Common myeloid progenitor, CD34-positive (primary cell): Measurements from ENCODE around the gene GYPA. TPM values are rescaled to one million over a fixed set of nuclear protein-coding genes. Genes with fewer than 3 reads are reported as not detected.
A peak's percentile ranks its signal among the peaks of the same experiment; 100 is the strongest.
"Not testable (repeated sequence)": the region's sequence is repeated elsewhere in the genome, so short reads cannot be mapped to it uniquely, and the experiment has no call there.

Source experiments
- CTCF ChIA-PET: fragments of 350-600 bp; sonication (Branson Sonifier 250); formaldehyde crosslinking; loops from one replicate; lab custom pipeline; 2021; ENCODE audit warnings: antibody characterized with exemption; lab: Charles Lee
- POLR2A ChIA-PET: fragments of 350-600 bp; sonication (Branson Sonifier 250); formaldehyde crosslinking; loops from one replicate; lab custom pipeline; 2021; ENCODE audit warnings: antibody characterized with exemption; lab: Charles Lee
- DNase-seq, 3 donors: peaks; one replicate each; pipeline versions ENCODE4 v3.0.0 to v3.0.0-alpha.2; 2013
- H3K27ac ChIP-seq, 2 experiments: 1 replicate in 1 of 2; 2 replicates in 1 of 2; pipeline ENCODE4 v1.7.0; 2013; ENCODE audit warnings: inconsistent platforms in 2 of 2, low read length in 2 of 2, mild to moderate bottlenecking in 2 of 2, low read depth in 1 of 2, moderate library complexity in 1 of 2; ENCODE audit not compliant: severe bottlenecking in 2 of 2, insufficient read depth in 1 of 2, poor library complexity in 1 of 2
- H3K27me3 ChIP-seq, 5 experiments: replicated peaks in 2 of 5; 1 replicate in 3 of 5; 2 replicates in 2 of 5; pipeline versions ENCODE4 v1.6.1 to v1.7.0; 2013; ENCODE audit warnings: low read length in 4 of 5, mild to moderate bottlenecking in 2 of 5, moderate library complexity in 2 of 5, inconsistent platforms in 1 of 5; ENCODE audit not compliant: insufficient read depth in 5 of 5, control insufficient read depth in 4 of 5
- H3K36me3 ChIP-seq, 4 experiments: 1 replicate in 2 of 4; 2 replicates in 2 of 4; pipeline versions ENCODE4 v1.6.1 to v1.7.0; 2013; ENCODE audit warnings: low read length in 3 of 4, control low read depth in 1 of 4, mild to moderate bottlenecking in 1 of 4; ENCODE audit not compliant: control insufficient read depth in 4 of 4, insufficient read depth in 4 of 4
- H3K4me1 ChIP-seq, 4 experiments: 1 replicate in 3 of 4; 2 replicates in 1 of 4; pipeline versions ENCODE4 v1.6.1 to v1.7.1; 2013; ENCODE audit warnings: low read length in 3 of 4, mild to moderate bottlenecking in 3 of 4, control low read depth in 1 of 4, inconsistent platforms in 1 of 4, moderate library complexity in 1 of 4; ENCODE audit not compliant: control insufficient read depth in 4 of 4, insufficient read depth in 4 of 4; ENCODE audit errors: control extremely low read depth in 1 of 4
- H3K4me3 ChIP-seq, 7 experiments: 1 replicate in 4 of 7; 2 replicates in 3 of 7; pipeline versions ENCODE4 v1.5.1 to v1.7.0; 2013; ENCODE audit warnings: mild to moderate bottlenecking in 7 of 7, low read length in 6 of 7, moderate library complexity in 6 of 7, inconsistent platforms in 2 of 7, low read depth in 2 of 7, control low read depth in 1 of 7; ENCODE audit not compliant: insufficient read depth in 4 of 7, control insufficient read depth in 1 of 7; ENCODE audit errors: extremely low read depth in 1 of 7
- H3K9me3 ChIP-seq, 5 experiments: 1 replicate in 4 of 5; 2 replicates in 1 of 5; pipeline versions ENCODE4 v1.6.1 to v1.7.1; 2013; ENCODE audit warnings: low read length in 4 of 5, mild to moderate bottlenecking in 2 of 5, inconsistent platforms in 1 of 5, low read depth in 1 of 5, moderate library complexity in 1 of 5; ENCODE audit not compliant: control insufficient read depth in 4 of 5, insufficient read depth in 2 of 5; ENCODE audit errors: control extremely low read depth in 1 of 5
- WGBS: methylation state at CpG from one replicate; pipeline ENCODE4 v1.1.5; 2013; ENCODE audit not compliant: insufficient coverage; 5-methylcytosine and 5-hydroxymethylcytosine counted together
- polyA plus RNA-seq: library from polyadenylated mRNA; unstranded; fragments of 120-200 nt; gene quantifications from one replicate; pipeline ENCODE4 v1.2.1, GENCODE V29; 2013

The GYPA gene
- 0.01 TPM for polyA plus RNA-seq

DNA sequence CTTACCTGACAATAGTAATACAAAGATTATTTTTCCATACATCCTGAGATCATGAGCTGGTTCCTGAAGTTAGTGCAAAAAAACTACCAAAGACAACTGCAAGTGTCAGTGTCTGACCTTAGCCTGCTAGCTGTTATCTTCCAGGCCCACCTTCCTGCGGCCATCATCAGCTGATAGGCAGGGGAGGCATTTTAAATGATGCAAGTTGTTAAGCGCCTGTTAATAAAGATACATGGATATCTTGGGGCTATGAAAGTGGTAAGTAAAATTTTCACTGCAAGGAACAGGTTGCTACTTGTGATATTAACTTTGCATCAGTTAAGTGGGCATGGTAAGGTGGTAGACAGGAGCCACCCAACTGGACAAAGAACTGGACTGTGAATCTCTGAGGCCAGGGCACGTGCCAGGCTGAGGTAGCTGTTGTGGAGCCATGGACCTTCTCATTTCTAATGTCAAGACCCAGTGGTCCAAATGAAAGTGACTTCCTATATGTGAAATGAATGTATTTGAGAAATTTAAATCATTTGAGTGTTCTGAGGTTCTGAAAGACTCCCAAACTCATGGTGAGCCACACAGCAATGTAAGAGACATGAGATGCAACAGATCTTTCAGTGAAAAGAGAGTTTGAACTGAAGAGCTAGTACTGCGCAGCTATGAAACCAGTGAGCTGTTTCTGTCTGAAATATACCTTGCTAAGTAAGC is at the start of gene GYPA:
GYPA (minus strand) TSS at position 125 of the 702 bp plus-strand sequence; CDS start at position 42, 83 bp downstream.
- H3K4me3 ChIP-seq, H3K36me3 ChIP-seq, H3K27ac ChIP-seq, H3K9me3 ChIP-seq, H3K27me3 ChIP-seq, CTCF ChIA-PET, H3K4me1 ChIP-seq, POLR2A ChIA-PET: not testable (repeated sequence)
- no CpG with 5 or more reads among the region's 4 CpGs for WGBS
- peak in 1 of 3 donors; percentile 10 for DNase-seq

DNA sequence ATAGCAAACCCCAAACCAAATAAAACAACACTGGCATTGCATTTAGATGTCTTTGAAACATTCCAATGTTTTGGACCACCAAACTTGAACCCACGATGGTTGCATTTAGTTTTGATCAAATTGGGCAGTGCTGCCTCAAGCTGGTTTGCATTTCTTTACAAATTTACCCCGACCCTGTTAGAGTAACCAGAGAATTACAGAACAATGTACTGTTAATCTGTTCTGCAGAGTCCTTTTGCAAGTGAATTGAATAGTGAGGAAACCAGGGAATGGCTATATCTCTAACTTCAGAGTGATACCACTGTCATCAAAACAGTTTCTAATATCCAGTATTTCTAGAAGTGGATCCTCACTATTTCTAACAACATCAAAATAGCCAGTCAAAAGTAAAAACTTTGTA is 49.5 kb upstream of the GYPA start:
- Histone ChIP-seq H3K36me3 (no peaks in the 10 kb centered on the region), H3K27me3 (peaks cover 0 to 8% (median 3%) of the 10 kb centered on the region in 5 experiments), H3K4me1 (no peaks in the 10 kb centered on the region), H3K9me3 (peaks cover 0 to 2% (median 0%) of the 10 kb centered on the region in 5 experiments), H3K4me3 (no peak overlapping the region), H3K27ac (no peak overlapping the region)
- WGBS = 63% methylated on average over 2 of the region's 2 CpGs
- POLR2A ChIA-PET = no interaction called here
- CTCF ChIA-PET = no interaction called here
- no peak for DNase-seq

DNA sequence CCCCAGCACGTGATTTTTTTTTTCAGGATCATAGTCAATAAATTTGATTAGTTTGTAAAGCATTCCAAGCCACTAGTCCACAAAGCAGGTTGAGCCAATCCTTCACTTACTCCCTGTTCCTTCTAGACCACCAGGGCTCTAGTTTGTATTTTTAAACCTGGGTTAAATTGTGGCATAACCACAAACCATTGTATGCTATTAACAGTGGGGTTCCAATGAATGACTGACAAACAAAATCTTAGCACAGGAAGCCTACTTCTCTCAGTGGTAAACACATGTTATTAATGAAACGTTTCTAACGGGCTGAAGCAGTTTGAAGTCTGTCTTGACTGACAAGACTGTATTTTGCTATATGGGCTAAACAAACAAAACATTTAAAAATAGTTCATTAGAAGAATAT is 48.6 kb upstream of the GYPA start:
- DNase-seq = no peak
- Histone ChIP-seq H3K4me1 (no peaks in the 10 kb centered on the region), H3K27me3 (peaks cover 0 to 8% (median 3%) of the 10 kb centered on the region in 5 experiments), H3K4me3 (no peak overlapping the region), H3K9me3 (peaks cover 0 to 2% (median 0%) of the 10 kb centered on the region in 5 experiments), H3K27ac (no peak overlapping the region), H3K36me3 (no peaks in the 10 kb centered on the region)
- ChIA-PET POLR2A (no interaction called here), CTCF (no interaction called here)
- WGBS = 100% methylated on average over 1 of the region's 3 CpGs

DNA sequence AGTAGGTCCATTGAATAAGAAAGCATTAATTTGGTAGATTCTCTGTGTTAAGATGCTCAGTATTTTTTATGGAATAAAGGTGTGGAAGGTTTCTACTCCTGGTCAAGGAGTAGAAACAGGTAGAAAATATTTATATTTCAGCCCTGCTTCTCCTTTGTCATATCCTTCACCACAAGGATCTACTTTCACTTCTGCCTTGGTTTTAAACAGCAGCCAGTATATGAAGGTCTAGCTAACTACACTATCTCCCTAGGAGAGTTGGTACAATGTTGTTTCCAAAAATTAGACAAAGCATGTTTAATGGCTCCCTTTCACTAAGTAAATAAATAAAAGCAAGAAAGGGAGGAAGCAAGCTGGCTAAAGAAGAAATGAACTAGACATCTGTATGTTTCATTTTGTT is 44.6 kb upstream of the GYPA start:
- Histone ChIP-seq H3K27ac (no peak overlapping the region), H3K27me3 (peaks cover 0 to 3% (median 0%) of the 10 kb centered on the region in 5 experiments), H3K9me3 (no peaks in the 10 kb centered on the region), H3K4me1 (no peaks in the 10 kb centered on the region), H3K36me3 (no peaks in the 10 kb centered on the region), H3K4me3 (no peak overlapping the region)
- DNase-seq = peak in 1 of 3 donors; percentile 16
- ChIA-PET CTCF (interaction anchor here (1.6 kb wide), 1 partner anchor 10 kb away, joined by 3 read pairs; no protein-coding TSS in a partner anchor), POLR2A (no interaction called here)

DNA sequence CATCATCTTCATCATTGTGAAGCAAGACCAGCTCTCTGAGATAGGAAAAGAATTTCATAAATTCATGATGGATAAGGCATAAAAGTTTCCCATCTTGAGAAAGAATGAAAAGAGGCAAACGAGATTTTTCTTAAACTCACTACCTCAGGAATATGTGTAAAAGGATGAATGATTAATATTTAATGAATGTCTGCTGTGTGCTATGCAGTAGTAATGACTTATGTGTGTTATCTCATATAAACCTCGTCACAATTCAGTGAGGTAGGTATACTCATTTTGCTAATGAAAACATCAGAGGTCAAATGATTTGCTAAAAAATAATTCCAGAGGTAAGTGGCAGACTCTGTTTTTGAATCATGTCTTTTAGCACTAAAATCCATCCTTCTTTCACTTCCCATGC is 42.6 kb upstream of the GYPA start:
- 100% methylated on average over 1 of the region's 2 CpGs for WGBS
- H3K9me3 ChIP-seq = no peaks in the 10 kb centered on the region
- H3K4me3 ChIP-seq = no peak overlapping the region
- ChIA-PET POLR2A (no interaction called here), CTCF (no interaction called here)
- H3K36me3 ChIP-seq = no peaks in the 10 kb centered on the region
- no peak overlapping the region for H3K27ac ChIP-seq
- DNase-seq = no peak
- peaks cover 0 to 6% (median 0%) of the 10 kb centered on the region in 4 experiments for H3K4me1 ChIP-seq
- no peaks in the 10 kb centered on the region for H3K27me3 ChIP-seq

DNA sequence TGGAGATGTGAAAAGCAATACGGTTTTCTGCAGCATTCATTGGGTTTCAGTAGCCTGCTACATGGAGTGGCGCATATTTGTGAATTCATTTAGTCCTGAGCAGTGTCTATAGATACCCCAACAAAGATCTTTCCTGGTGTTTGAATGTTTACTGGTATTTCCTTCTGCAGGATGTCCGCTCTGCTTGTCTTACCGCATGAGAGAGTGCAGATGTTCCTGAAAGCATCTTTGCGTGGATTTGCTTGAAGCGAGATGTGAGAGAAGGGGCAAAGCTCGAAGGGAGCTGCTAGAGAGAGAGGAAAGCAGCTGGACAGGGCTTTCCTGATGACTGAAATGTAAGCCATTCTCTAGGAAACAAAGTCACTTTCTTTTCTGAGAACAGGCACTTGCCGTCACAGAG is 40.9 kb upstream of the GYPA start:
- no peaks in the 10 kb centered on the region for H3K27me3 ChIP-seq
- 87% methylated on average over 6 of the region's 8 CpGs for WGBS
- H3K9me3 ChIP-seq = no peaks in the 10 kb centered on the region
- CTCF ChIA-PET = no interaction called here
- no peak overlapping the region for H3K27ac ChIP-seq
- POLR2A ChIA-PET = no interaction called here
- no peak overlapping the region for H3K4me3 ChIP-seq
- no peaks in the 10 kb centered on the region for H3K36me3 ChIP-seq
- peaks cover 0 to 6% (median 0%) of the 10 kb centered on the region in 4 experiments for H3K4me1 ChIP-seq
- peak in 2 of 3 donors; percentile 10 to 11 for DNase-seq

DNA sequence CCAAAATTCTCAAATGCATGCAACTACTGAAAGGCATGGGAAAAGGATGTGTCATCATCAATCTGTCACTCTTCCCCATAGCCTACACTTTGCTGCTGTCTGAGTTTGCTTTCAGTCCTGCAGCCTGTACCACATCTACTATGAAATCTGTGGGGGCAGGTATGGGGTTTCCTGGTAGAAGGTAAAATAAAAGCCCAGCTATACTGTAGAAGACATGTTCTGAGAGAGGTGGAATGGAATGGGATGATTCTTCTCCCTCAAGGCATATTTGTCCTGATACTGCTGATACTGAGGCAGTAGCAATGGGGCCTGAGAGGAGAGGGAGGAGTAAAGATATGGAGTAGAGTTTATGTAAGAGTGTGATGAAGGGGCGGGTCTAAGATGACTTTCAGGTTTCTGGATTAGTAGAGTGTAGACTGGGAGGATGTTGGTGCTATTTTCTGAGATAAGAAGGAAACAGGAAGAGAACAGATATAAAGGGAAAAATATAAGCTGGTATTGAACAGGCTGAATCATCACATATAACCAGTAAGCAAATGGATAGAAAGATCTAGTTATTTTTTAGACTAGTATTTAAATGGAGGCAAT is 38.7 kb upstream of the GYPA start:
- ChIA-PET CTCF (no interaction called here), POLR2A (interaction anchor here (0.6 kb wide), 1 partner anchor 9 kb away, joined by 5 read pairs; no protein-coding TSS in a partner anchor)
- Histone ChIP-seq H3K36me3 (no peaks in the 10 kb centered on the region), H3K4me3 (no peak overlapping the region), H3K27me3 (no peaks in the 10 kb centered on the region), H3K9me3 (no peaks in the 10 kb centered on the region), H3K27ac (no peak overlapping the region), H3K4me1 (peaks cover 0 to 6% (median 2%) of the 10 kb centered on the region in 4 experiments)
- WGBS = 91% methylated on average over 1 of the region's 1 CpG
- DNase-seq = no peak
